Body of pancreas (tissue), 4 donors: ENCODE results near the gene MAML3. TPM values are rescaled to one million over a fixed set of nuclear protein-coding genes. Genes with fewer than 3 reads are reported as not detected.
A peak's percentile ranks its signal among the peaks of the same experiment; 100 is the strongest.

Experiments used
- ATAC-seq: fragments of 150-250 bp; one replicate; pipeline ENCODE4 v1.9.1; 2016
- DNase-seq, 4 donors: peaks; one replicate each; pipeline ENCODE4 v3.0.0-alpha.2; 2019
- H3K27ac ChIP-seq, 4 donors: fragments of 200-600 bp; sonication (generic); 1 replicate in 3 of 4; 2 replicates in 1 of 4; pipeline versions ENCODE4 v1.5.1 to v1.6.1; 2016 to 2019; ENCODE audit warnings: mild to moderate bottlenecking in 1 of 4, mixed read lengths in 1 of 4, moderate library complexity in 1 of 4
- H3K27me3 ChIP-seq, 2 donors: fragments of 200-600 bp; sonication (generic); one replicate each; pipeline ENCODE4 v1.6.0; 2016; ENCODE audit warnings: mild to moderate bottlenecking in 1 of 2
- H3K36me3 ChIP-seq, 2 donors: fragments of 200-600 bp; sonication (generic); replicated peaks in 1 of 2; 2 replicates each; pipeline ENCODE4 v1.5.1; 2016; ENCODE audit warnings: low read depth in 2 of 2; ENCODE audit not compliant: insufficient read depth in 1 of 2
- H3K4me1 ChIP-seq: fragments of 200-600 bp; sonication (generic); one replicate; pipeline ENCODE4 v1.6.0; 2016
- H3K4me3 ChIP-seq, 2 donors: fragments of 200-600 bp; sonication (generic); 1 replicate in 1 of 2; 2 replicates in 1 of 2; pipeline ENCODE4 v1.5.1; 2016 to 2019
- H3K9me3 ChIP-seq, 3 donors: fragments of 200-600 bp; sonication (generic); 1 replicate in 2 of 3; 2 replicates in 1 of 3; pipeline ENCODE4 v1.5.1; 2016
- CTCF ChIP-seq, 7 experiments: fragments of 450-650 bp in 4 of 7; fragments of 200-600 bp in 3 of 7; sonication (generic) in 3 of 7; IDR thresholded peaks; one replicate each; pipeline ENCODE4 v1.5.1; 2016 to 2019; ENCODE audit warnings: antibody characterized with exemption in 7 of 7
- POLR2A ChIP-seq, 3 donors: fragments of 450-650 bp; IDR thresholded peaks; one replicate each; pipeline ENCODE4 v1.6.1; 2016; ENCODE audit warnings: antibody characterized with exemption in 3 of 3, mild to moderate bottlenecking in 2 of 3
- WGBS, 2 donors: methylation state at CpG; one replicate each; pipeline ENCODE4 v1.1.5; 2017; 5-methylcytosine and 5-hydroxymethylcytosine counted together
- intact Hi-C: fragments of 100-400 bp; cut with DNase I; formaldehyde crosslinking; loops from one replicate; pipeline ENCODE4 v1.15.1; 2023
- total RNA-seq, 2 donors: library from RNA; depleted of rRNA; stranded (reverse); fragments of >200 nt; gene quantifications; one replicate each; pipeline ENCODE4 v1.1.0, GENCODE V29; 2016

MAML3 gene
- total RNA-seq, 2 donors from 2014 or later: 11.2 to 11.4 TPM

DNA sequence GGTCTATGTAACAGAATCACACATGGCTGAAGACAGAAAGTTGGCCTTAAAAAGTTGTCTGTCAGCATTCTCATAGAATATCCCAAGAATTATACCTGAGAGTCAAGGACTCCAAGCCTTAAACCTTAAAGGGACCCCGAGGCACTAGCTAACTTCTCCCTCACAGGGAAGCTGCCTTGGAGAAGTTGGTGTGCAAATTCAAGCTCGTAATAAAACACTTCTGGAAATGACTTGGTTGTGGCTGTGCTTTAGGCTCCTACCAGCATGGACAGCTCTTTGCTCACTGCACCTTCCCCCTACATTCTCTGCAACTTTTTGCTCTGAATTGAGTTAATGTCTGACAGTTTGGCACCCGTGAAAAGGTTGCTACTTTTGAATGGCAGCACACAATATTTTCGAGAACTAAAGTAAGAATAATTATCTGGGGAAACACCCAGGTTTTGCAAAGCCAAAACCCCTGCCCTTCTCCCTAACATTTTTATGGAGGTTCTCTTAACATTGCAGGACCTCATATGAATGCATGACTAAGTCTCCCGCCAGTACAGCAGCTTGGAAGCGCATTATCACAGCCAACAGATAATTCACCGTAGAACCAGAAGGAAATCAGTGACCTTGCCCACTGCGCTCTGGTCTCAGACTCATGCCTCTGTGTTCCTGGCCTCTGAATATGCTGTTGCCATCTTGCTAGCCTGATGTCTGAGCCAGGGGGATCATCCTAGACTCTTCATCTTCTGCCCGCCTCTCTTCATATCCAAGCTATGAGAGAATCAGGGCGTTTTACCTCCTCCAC lies 397.4 kb downstream of the MAML3 start:
- TF ChIP-seq CTCF (IDR thresholded peaks at IDR 0.05) (no peak), POLR2A (IDR thresholded peaks at IDR 0.05) (no peak)
- no peaks in the 10 kb centered on the region for H3K9me3 ChIP-seq
- DNase-seq: peak in 1 of 4 donors; percentile 23

GRCh38 chr4:139754938-139755337 lies 399.0 kb downstream of the MAML3 start:
- Histone ChIP-seq H3K4me3 (no peak overlapping the region), H3K36me3 (no peaks in the 10 kb centered on the region), H3K27ac (no peak overlapping the region), H3K27me3 (no peaks in the 10 kb centered on the region), H3K4me1 (peaks cover 7% of the 10 kb centered on the region), H3K9me3 (no peaks in the 10 kb centered on the region)
- WGBS, 2 donors: 86 to 87% methylated on average over 10 to 12 of the region's 12 CpGs
- no peak for ATAC-seq
- DNase-seq: no peak
- intact Hi-C loops: no loop called here
- no peak for TF ChIP-seq POLR2A (IDR thresholded peaks at IDR 0.05)
- TF ChIP-seq CTCF (IDR thresholded peaks at IDR 0.05): no peak

More for the DNA sequence above, 397.4 kb downstream of the MAML3 start:
- H3K27ac ChIP-seq: no peak overlapping the region
- 54 to 62% methylated on average over 10 of the region's 10 CpGs for WGBS, 2 donors
- intact Hi-C loops: no loop called here
- ATAC-seq: peak; percentile 21
- H3K4me3 ChIP-seq: no peak overlapping the region
- H3K36me3 ChIP-seq: no peaks in the 10 kb centered on the region
- H3K4me1 ChIP-seq: peaks cover 7% of the 10 kb centered on the region
- no peaks in the 10 kb centered on the region for H3K27me3 ChIP-seq

- intact Hi-C loops: no loop called here
- ATAC-seq (no peak), DNase-seq (no peak)
- Histone ChIP-seq H3K4me1 (peaks cover 7% of the 10 kb centered on the region), H3K4me3 (no peak overlapping the region), H3K27ac (no peak overlapping the region), H3K9me3 (no peaks in the 10 kb centered on the region), H3K27me3 (no peaks in the 10 kb centered on the region), H3K36me3 (no peaks in the 10 kb centered on the region)
- 77 to 78% methylated on average over 3 of the region's 3 CpGs for WGBS, 2 donors
- TF ChIP-seq POLR2A (IDR thresholded peaks at IDR 0.05): no peak
- TF ChIP-seq CTCF (IDR thresholded peaks at IDR 0.05): no peak
Measured at GRCh38 chr4:139753686-139754085, 400.3 kb downstream of the MAML3 start.

- no peak for TF ChIP-seq POLR2A (IDR thresholded peaks at IDR 0.05)
- TF ChIP-seq CTCF (IDR thresholded peaks at IDR 0.05): no peak
- no peaks in the 10 kb centered on the region for H3K27me3 ChIP-seq
- H3K27ac ChIP-seq: no peak overlapping the region
- ATAC-seq: no peak
- intact Hi-C loops: no loop called here
- 91 to 94% methylated on average over 4 of the region's 4 CpGs for WGBS, 2 donors
- H3K4me3 ChIP-seq: no peak overlapping the region
- DNase-seq: no peak
- H3K36me3 ChIP-seq: no peaks in the 10 kb centered on the region
- H3K4me1 ChIP-seq: no peaks in the 10 kb centered on the region
- no peaks in the 10 kb centered on the region for H3K9me3 ChIP-seq
Measured at GRCh38 chr4:139749835-139750498, 404.0 kb downstream of the MAML3 start.
